Pancreas (tissue), 10 donors: Measurements from ENCODE around the gene CDC14A. TPM values are rescaled to one million over a fixed set of nuclear protein-coding genes. Genes with fewer than 3 reads are reported as not detected.
A peak's percentile ranks its signal among the peaks of the same experiment; 100 is the strongest.

Source experiments
- ATAC-seq, 4 donors: fragments of 200-7000 bp; cut with Tn5 transposase; one replicate each; pipeline versions ENCODE4 v1.8.0 to v1.9.1; 2020; ENCODE audit warnings: mild to moderate bottlenecking in 4 of 4, moderate library complexity in 4 of 4
- DNase-seq, 6 donors: peaks; one replicate each; pipeline ENCODE4 v3.0.0-alpha.2; 2020
- FAIRE-seq: peaks from 2 replicates; lab custom pipeline; 2012; peaks lifted over from hg19 to GRCh38; lab: Jason Lieb, UNC
- H3K27ac ChIP-seq, 4 donors: fragments of 200-600 bp; sonication (generic); 1 replicate in 3 of 4; 2 replicates in 1 of 4; pipeline versions ENCODE4 v1.5.0 to v1.8.0; 2020
- H3K27me3 ChIP-seq, 4 donors: fragments of 200-600 bp; one replicate each; pipeline ENCODE4 v1.8.0; 2021
- H3K36me3 ChIP-seq, 3 donors: fragments of 200-600 bp; sonication (generic) in 1 of 3; one replicate each; pipeline versions ENCODE4 v1.5.0 to v1.8.0; 2020 to 2021
- H3K4me1 ChIP-seq, 3 donors: fragments of 200-600 bp; one replicate each; pipeline ENCODE4 v1.8.0; 2021
- H3K4me3 ChIP-seq, 4 donors: fragments of 200-600 bp; sonication (generic) in 2 of 4; one replicate each; pipeline versions ENCODE4 v1.5.0 to v1.8.0; 2020 to 2021
- H3K9me3 ChIP-seq, 4 donors: fragments of 200-600 bp; one replicate each; pipeline ENCODE4 v1.8.0; 2021
- WGBS, 2 donors: extraction: QIAGEN DNeasy Blood & Tissue Kit; methylation state at CpG; one replicate each; pipeline ENCODE4 v1.1.7; 2013; 5-methylcytosine and 5-hydroxymethylcytosine counted together
- intact Hi-C, 3 donors: fragments of 100-400 bp; cut with DNase I; formaldehyde crosslinking; loops; one replicate each; pipeline versions ENCODE4 v1.11.1 to v1.14.2; 2022
- polyA plus RNA-seq, 2 donors: library from polyadenylated mRNA; stranded (reverse); fragments of 200-250 nt; gene quantifications; one replicate each; pipeline ENCODE4 v1.2.3, GENCODE V29; 2013
- total RNA-seq, 6 donors: library from RNA; stranded (reverse); fragmentation: NEBNext Ultra II Directional in 4 of 6; extraction: Animal tissue kit (Norgen Biotek cat#: 25700) in 4 of 6; gene quantifications; one replicate each; pipeline versions ENCODE4 v1.2.1 to v1.2.4, GENCODE V29; 2021 to 2023
- TF ChIP-seq, protein P1 (sequence below), 4 donors: fragments of 200-600 bp; sonication (generic) in 3 of 4; IDR thresholded peaks; one replicate each; pipeline versions ENCODE4 v1.5.0 to v1.8.0; 2021; ENCODE audit warnings: antibody characterized with exemption in 4 of 4
- donor health status: healthy with polysubstance abuse.
- donor health status: DM: no; HTN: no; CAD: no; lungs with moderate emphysema.
- donor health status: DM: no; HTN: no; CAD: no.
- donor health status: control.
- donor health status: control.
- donor health status: Bipolar disorder and iron deficiency.
- donor health status: DM: yes; HTN: yes; CAD: no.
- donor health status: DM: no; HTN: no; CAD: no.
- donor health status: DM: no; HTN: no; CAD: no.
- donor health status: DM: yes; HTN: yes; CAD: no.

CDC14A gene
- total and polyA plus RNA-seq, 8 donors: 1.4 to 5.2 (median 3.0) TPM

DNA sequence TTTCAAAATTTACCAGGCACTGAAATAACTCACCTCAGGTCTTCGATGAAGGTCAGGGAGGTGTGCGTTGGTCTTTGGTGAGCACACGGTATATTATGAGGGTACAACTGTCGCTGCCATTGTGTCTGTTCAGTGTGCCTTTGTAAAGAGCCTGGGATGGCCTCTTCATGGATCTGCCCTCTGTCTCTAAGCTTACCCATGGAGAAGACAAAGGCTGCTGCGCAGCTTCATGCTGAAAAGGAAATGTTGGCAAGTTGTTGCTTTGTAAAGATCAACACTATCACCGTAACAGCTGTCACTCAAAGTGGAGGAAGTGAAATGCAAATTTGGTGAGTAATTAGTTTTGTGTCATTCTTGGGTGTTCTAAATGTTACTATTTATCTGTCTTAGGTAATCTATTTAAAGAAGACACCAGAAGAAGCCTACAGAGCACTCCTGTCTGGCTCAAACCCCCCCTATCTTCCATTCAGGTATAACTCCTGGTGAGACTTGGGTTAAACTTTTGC is 71.6 kb downstream of the CDC14A start:
- TF ChIP-seq, protein P1, sequence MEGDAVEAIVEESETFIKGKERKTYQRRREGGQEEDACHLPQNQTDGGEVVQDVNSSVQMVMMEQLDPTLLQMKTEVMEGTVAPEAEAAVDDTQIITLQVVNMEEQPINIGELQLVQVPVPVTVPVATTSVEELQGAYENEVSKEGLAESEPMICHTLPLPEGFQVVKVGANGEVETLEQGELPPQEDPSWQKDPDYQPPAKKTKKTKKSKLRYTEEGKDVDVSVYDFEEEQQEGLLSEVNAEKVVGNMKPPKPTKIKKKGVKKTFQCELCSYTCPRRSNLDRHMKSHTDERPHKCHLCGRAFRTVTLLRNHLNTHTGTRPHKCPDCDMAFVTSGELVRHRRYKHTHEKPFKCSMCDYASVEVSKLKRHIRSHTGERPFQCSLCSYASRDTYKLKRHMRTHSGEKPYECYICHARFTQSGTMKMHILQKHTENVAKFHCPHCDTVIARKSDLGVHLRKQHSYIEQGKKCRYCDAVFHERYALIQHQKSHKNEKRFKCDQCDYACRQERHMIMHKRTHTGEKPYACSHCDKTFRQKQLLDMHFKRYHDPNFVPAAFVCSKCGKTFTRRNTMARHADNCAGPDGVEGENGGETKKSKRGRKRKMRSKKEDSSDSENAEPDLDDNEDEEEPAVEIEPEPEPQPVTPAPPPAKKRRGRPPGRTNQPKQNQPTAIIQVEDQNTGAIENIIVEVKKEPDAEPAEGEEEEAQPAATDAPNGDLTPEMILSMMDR (IDR thresholded peaks at IDR 0.05): no peak
- intact Hi-C loops: no loop called here
- ATAC-seq (no peak), DNase-seq (no peak), FAIRE-seq (no peak)
- 96% methylated on average over 6 of the region's 6 CpGs for WGBS, 2 donors
- H3K4me3 ChIP-seq: no peak overlapping the region
- H3K9me3 ChIP-seq: no peaks in the 10 kb centered on the region
- no peaks in the 10 kb centered on the region for H3K36me3 ChIP-seq
- no peaks in the 10 kb centered on the region for H3K27me3 ChIP-seq
- H3K4me1 ChIP-seq: no peaks in the 10 kb centered on the region
- no peak overlapping the region for H3K27ac ChIP-seq

DNA sequence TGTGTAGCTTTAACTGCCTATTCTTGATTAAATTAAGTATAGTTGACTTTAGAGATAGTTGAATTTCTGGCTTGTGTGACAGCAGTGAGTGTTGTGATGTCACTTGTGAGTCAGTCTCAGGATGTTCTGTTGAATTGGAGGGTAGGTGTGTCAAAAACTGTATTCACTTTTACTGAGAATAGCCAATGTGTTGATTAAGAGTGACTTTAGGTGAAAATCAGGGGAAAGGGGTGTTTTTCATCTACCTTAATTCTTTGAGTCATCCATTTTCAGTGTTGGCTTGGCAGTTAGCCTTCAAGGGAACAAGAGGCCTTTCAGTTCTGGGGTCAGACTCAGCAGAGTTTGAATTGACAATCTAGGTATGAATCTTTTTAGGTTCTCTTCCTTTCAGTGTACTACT is 75.9 kb downstream of the CDC14A start:
- no peak for ATAC-seq

DNA sequence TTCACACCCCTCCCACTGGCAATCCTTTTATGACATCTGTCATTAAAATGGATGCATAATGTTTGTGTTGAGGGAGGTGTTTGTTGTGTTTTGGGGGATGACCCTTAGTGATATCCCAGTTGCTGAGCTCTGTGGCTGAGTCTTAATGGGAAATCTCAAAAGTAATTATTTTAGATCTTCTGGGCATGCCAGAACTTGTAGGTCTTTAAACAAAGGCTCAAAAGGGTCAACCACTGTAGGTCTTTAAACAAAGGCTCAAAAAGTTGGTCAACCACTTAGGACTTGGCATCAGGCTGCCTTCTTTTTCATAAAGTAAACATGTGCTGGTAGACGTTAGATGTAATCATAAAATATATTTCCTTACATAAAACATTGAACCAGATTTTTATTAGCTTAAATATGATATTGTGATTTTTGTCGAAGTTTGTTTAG is 78.0 kb downstream of the CDC14A start:
- intact Hi-C loops: no loop called here
- no peak for ATAC-seq
- Histone ChIP-seq H3K27ac (no peak overlapping the region), H3K4me1 (no peaks in the 10 kb centered on the region), H3K27me3 (no peaks in the 10 kb centered on the region), H3K36me3 (no peaks in the 10 kb centered on the region), H3K9me3 (no peaks in the 10 kb centered on the region), H3K4me3 (no peak overlapping the region)
- WGBS, 2 donors: 57 to 58% methylated on average over 2 of the region's 2 CpGs
- no peak for FAIRE-seq
- no peak for DNase-seq
- TF ChIP-seq, protein P1 (IDR thresholded peaks at IDR 0.05): no peak

More for the DNA sequence above, 75.9 kb downstream of the CDC14A start:
- FAIRE-seq (no peak), DNase-seq (no peak)
- Histone ChIP-seq H3K27ac (no peak overlapping the region), H3K4me3 (no peak overlapping the region), H3K36me3 (no peaks in the 10 kb centered on the region), H3K27me3 (no peaks in the 10 kb centered on the region), H3K9me3 (no peaks in the 10 kb centered on the region), H3K4me1 (no peaks in the 10 kb centered on the region)
- intact Hi-C loops: no loop called here
- TF ChIP-seq, protein P1 (IDR thresholded peaks at IDR 0.05): no peak

DNA sequence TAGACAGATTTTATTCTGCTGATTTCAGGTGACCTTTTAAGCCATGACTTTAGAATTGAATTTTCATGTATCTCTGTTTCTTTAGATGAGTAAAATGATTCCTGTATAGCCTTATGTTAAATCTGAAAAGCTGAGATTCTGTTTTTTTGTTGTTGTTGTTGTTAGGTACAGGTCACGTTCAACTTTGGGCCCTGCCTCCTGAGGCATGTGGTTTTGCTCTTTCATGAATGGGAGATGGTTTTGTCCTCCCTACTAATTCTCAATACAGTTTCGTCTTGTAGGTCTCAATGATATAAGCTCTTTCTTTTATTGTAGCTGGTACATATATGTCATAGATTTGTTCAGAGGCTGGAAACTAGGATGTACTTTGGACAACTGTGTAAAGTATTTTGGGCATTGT is 79.6 kb downstream of the CDC14A start:
- Histone ChIP-seq H3K9me3 (no peaks in the 10 kb centered on the region), H3K27me3 (no peaks in the 10 kb centered on the region), H3K4me1 (no peaks in the 10 kb centered on the region), H3K4me3 (no peak overlapping the region), H3K36me3 (no peaks in the 10 kb centered on the region), H3K27ac (no peak overlapping the region)
- ATAC-seq: no peak
- no peak for DNase-seq
- WGBS, 2 donors: 88 to 93% methylated on average over 2 of the region's 2 CpGs
- intact Hi-C loops: no loop called here
- TF ChIP-seq, protein P1 (IDR thresholded peaks at IDR 0.05): no peak
- no peak for FAIRE-seq

DNA sequence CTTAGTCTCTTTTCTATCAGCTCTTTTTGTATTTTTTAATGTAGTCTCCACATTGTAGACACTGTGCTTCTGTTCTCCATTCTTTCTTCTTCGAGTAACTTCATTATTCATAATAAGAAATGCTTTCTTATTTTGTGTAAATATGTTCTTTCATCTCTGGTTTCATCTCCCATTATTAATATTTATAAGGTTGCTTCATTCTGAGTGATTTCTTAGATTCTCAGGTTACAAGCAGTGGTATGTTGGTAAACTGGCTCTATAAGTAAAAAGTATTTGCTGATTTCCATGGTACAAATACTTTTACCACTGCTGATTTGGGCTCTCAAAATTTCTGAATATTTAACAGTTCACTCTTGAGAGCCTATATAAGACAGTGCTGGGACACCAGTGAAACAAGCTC is 81.3 kb downstream of the CDC14A start:
- Histone ChIP-seq H3K9me3 (no peaks in the 10 kb centered on the region), H3K36me3 (no peaks in the 10 kb centered on the region), H3K27ac (no peak overlapping the region), H3K4me3 (no peak overlapping the region), H3K27me3 (no peaks in the 10 kb centered on the region), H3K4me1 (no peaks in the 10 kb centered on the region)
- 79 to 86% methylated on average over 1 of the region's 1 CpG for WGBS, 2 donors
- TF ChIP-seq, protein P1 (IDR thresholded peaks at IDR 0.05): no peak
- ATAC-seq: no peak
- peak; percentile 29 for FAIRE-seq
- intact Hi-C loops: no loop called here
- DNase-seq: no peak
